ENCODE data around the gene BPIFA3.

The BPIFA3 gene

DNA sequence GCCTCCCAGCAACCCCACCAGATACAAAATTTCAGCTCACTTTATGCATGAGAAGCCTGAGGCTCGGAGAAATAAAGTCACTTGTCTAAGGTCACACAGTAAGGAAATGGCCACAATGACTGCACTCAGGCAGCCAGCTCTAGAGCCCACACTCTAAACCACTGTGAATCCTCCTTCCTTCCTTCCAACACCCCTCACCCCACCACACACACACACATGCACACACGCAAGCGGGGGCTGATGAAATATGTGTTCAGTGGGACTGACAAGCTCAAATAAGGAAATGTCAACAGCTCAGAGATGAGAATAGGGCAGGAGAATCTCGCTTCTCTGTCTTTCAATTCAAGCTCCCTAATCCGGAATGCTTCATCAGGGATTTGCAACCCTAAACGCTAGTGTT, 12.7 kb downstream of the BPIFA3 start:
- no peak for DNase-seq

DNA sequence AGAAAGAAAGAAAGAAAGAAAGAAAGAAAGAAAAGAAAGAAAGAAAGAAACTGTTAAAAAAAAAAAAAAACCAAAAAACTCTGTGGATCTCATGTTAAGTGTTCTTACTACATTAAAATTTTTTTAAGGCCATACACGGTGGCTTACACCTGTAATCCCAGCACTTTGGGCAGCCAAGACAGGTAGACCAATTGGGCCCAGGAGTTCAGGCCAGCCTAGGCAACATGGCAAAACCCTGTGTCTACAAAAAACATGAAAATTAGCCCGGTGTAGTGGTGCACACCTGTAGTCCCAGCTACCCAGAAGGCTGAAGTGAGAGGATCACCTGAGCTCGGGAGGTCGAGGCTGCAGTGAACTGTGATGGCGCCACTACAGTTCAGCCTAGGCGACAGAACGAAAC, 14.1 kb downstream of the BPIFA3 start:
- DNase-seq, result no peak

DNA sequence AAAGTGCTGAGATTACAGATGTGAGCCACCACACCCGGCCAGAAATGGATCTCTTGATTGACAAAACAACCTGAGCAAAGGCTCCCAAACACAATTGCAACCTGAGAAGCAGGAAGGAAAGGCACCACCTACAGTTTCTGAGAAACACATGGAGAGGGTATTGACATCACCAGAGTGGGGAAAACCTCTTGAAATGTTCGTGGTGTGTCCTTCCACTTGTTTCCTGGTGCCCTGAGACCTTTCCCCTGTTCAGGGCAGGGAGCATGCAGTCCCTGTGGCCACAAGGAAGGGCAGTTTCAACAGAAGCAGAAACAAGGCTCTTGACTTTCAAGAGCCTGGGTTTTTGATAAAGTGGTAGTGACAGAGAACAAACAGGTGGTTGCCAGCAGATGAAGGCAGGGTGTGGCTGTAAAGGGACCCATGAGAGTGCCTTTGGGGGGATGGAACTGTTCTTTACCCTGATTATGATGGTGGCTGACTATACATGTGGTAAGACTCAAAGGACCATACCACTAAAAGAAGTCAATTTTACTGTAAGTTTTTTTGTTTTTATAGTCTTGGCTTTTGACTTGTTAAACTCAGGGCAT, 15.4 kb downstream of the BPIFA3 start:
- DNase-seq, result no peak

DNA sequence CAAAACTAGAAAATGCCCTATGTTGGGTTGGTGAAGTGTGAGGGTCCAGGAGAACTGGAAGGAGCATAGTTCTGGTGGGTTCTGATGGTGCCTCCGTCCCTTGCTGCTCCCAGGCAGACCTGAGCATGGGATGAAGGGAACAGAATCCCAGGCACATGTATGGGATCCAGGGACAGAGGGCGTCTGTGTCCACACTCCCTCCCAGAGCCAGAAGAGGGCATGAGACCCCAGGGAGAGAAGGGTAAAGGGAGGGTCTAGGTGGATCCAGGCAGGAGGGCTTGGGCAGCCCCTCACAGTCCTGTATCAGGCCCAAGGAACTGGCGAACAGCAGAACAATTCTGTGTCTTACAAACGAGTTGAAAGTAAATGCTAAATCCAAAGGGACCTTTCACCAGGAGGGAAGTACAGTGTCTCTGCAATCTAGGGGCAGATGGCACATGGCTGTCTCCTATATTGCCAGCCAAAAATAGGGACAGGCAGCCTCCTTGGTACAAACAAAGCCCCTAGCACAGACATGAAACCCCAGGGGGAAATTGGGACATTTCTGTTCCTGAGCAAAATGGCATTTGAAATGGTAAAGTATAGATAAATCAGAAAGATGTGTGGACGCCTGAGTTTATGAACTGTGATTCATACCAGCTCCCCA, 16.1 kb downstream of the BPIFA3 start:
- DNase-seq, result no peak

DNA sequence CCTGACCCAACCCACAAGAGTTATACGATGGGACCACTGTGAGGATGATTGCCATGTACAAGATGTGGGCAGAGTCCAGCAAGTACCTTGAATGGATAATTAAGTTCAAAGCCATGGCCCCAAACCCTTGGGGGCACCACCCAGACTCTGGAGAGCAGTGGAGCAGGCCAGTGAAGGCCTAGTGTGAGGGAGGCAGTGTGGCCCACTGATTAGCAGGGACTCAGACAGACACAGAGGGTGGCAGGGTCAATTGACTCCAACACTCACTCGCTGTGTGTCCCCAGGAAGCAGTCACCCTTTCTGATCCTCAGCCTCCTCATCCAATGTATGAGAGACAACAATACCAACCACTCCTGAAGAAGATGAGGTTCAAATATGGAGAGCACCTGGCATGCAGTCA, 16.9 kb downstream of the BPIFA3 start:
- DNase-seq, result no peak

DNA sequence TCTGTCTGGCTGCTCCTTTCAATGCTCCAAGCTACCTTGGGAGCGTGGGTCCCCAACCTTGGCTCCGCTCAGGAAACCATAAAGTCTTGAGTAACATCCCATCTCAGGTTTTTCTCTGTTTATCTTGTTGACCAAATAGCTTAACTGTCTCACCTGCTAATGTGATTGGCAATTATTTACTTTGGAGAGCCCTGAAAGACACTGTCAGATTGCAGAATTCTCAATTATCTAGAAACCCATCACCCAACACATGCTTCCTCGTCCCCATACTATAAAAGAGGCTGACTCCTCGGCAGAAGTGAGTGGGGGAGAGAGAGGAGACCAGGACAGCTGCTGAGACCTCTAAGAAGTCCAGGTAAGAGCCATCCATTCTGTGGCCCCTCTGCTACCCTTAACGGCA, 18.5 kb downstream of the BPIFA3 start, which contains the start of gene BPIFA1:
Gene BPIFA1 (plus strand): TSS at position 301 of the 400 bp plus-strand sequence. CDS start 1,716 bp downstream, outside the sequence.
- DNase-seq, result no peak

DNA sequence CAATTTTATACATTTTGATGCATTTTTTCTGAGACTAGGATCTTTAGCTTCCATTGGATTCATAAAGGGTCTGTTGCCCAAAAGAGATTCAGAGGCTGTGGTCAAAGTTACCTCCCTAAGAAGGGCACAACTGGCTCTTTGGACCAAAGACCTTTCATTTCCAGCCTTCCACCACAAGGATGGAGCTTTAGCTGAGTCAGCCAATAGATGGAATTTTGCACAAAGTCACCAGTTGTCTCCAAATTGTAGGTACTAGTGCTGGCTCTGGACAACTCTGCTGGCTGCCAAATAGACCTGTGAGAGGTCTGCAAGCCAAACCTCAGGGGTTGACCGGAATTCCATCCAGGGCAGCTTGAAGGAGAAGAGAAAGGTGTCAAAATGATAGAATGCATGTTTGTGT, 19.2 kb downstream of the BPIFA3 start:
- no peak for DNase-seq

DNA sequence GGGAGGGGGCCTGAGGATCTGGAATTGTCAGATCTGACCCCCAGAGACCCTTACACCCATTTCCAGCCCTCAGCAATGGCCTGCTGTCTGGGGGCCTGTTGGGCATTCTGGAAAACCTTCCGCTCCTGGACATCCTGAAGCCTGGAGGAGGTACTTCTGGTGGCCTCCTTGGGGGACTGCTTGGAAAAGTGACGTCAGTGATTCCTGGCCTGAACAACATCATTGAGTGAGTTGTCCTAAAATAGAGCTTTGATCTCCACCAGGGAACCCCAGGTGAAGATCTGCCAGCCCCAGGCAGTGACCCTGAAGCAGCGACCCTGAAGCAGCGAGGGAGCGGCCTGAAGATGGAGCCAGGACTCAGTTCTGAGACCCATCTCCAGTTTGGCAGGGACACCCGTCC, 20.8 kb downstream of the BPIFA3 start:
- no peak for DNase-seq

DNA sequence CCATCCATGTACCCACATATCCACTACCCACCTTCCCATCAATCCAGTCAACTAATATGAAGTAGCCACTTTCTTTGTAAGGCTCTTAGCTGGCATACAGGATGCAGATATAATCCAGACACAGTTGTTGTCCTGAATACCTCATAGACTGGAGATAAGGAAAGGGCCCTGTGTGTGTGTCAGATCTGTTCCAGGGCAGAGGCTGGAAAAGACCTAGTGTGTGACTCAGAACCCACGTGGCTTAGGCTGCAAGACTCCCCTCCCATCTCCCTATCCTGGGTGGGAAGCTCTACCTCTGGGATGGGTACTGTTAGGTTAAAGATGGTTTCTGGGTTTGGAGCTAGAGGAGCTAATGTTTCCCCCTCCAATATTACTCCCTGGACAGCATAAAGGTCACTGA, 22.3 kb downstream of the BPIFA3 start:
- no peak for DNase-seq

DNA sequence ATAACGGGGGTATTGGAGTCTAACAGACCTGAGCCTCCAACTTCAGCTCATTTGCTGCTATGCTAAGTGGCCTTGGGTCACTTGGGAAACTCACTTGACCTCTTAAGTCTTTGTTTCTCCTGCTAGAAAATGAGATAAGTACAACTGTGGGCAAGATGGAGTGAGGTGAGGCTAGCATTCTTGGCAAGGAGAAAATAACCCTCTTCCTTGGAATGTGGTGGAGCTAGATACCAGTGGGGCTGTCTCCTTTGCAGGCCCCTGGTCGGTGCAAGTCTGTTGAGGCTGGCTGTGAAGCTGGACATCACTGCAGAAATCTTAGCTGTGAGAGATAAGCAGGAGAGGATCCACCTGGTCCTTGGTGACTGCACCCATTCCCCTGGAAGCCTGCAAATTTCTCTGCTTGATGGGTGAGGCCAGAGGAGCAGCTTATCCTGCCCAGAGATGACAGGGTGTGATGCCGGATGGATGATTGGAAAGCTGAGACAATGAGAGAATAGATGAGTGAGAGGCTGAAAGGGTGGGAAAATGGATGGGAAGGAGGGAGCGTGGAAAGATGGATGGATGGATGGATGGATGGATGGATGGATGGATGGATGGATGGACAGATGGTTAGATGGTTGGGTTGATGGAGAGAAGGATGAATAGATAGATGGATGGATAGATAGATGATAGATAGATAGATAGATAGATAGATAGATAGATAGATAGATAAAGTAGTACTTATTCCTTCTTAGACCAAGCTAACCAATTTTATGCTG, 23.0 kb downstream of the BPIFA3 start:
- no peak for DNase-seq

DNA sequence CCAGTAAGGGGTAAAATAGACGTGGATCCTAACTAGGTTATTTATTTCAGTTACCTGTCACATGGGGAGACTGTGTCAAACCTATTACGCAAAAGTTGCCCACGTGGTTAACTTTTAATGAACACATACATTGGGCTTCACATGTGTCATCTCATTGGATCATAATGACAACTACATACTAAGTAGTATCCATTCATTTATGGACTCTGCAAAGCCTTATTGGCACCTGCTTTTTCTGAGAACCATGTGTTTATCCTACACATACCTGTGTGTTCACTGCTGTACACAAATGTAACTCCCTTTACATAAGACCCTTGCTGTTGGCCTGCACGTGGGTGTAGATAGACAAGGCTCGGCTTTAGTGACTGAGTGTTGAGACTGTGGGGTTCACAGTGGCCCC, 23.8 kb downstream of the BPIFA3 start:
- DNase-seq, result no peak

DNA sequence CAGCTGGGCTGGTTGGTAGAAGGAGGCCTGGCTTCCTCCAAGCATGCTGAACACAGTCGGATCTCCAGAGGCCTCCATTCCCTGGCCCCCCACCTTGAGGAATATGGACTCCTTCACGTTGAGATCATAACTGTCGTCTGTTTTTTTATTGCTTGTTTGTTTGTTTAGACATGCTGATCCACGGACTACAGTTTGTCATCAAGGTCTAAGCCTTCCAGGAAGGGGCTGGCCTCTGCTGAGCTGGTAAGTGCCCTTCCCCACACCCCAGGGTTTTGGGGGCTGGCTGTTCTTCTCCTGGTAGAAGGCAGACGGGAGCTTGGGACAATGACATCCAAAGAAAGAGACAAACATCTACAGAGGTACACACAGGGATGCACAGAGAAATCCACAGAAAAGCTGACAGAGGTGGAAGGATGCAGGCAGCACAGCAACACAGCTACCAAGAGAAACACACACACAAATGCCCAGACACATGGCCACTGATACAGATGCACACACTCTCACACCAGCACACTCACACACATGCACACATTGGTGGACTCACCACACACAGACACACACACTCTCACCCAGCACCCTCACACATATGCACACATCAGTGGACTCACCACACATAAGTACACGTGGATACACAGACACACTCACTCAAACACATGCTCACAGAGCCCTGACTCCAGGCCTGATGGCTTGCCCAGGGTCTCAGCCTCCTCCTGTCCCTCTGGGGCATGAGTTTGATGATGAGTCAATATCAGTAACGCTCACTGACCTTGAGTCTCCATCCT, 25.4 kb downstream of the BPIFA3 start:
- DNase-seq, result no peak

DNA sequence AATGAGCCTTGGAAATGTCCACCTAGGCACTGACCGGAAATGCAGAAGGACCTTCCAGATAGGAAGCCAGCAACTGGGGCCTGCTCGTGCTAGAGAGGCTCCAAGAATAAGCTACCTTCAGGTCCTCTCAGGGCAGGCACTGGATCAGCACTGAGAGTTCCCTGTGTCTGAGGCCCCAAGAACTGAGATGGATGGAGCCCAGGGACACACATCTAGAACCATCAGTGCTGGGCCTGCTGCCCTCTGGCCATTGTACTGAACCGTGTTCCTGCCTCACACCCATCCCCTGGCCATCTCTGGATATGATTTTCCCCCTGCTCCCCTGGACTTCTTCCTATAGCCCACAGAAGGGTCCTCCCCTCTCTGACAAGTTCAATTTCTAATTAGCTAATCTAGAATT, 28.9 kb downstream of the BPIFA3 start:
- no peak for DNase-seq

DNA sequence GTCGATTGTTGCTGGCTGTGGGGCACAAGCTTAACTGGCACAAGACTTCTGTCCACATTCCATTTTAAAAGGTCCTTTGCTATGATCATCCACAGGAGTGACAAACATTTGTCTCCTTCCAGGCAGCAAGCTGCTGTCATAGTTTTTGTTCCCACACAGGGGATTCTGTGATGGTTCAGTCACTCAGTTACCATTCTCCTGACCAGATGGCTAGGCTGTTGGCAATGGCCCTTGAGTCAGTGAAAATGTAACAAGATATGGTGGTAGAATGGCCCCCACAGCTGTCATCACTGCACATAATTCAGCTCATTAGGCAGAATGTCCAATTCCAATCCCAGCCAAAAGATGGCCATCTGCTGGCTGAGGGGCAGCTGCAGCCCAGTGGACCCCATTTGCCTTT, 32.3 kb downstream of the BPIFA3 start:
- no peak for DNase-seq

DNA sequence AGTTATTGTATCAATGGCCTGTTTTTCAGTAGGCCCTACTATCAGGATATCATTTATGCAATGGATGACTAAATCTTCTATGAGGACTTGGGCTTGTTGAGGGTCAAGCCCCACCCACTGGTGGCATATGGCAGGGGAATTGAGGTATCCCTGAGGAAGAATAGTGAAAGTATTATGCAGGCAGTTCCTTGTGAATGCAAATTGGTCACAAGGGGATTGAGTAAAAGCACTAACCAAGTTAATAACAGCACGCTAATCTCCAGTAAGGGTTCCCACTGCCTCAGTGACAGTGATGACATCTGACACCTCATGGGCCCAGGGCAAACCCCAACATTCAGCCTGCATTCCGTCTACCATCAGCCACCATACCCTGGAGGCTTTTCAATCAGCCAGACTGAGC, 33.5 kb downstream of the BPIFA3 start:
- no peak for DNase-seq

DNA sequence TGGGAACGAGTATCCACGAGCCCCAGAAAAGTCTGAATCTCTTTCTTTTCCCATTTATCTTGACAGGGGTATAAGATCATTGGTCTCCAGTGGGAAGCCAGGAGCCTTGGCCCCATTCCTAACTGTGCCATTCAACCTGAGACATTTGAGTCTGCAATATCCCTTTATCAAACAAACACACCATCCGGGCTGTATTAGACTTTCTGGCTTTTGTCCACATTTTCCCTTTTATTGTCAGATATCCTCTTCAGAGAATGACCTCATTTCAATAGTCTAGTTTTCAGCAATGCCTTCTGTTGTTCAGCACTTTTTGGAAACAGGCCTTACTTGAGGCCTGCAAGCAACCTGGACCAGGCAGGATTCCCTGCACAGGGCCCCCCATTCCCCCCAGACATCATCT, 34.3 kb downstream of the BPIFA3 start:
- DNase-seq, result no peak

DNA sequence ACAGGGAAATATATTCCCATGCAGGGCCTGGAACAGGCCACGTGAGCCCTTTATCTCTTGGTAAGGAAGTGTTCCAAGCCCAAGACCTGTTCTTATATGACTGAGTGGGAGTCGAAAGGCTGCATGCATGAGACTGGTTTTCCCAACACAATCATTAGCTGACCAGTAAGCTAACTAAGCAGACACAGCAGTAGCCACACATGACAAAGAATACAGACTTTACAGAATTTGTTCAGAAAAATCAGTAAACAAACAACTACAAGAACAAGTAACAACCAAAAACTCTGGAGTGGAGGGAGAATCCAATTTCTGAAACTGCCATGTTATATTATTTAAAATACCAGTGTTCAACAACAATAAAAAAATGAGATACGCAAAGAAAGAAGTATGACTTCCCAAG, 35.3 kb downstream of the BPIFA3 start:
- no peak for DNase-seq

DNA sequence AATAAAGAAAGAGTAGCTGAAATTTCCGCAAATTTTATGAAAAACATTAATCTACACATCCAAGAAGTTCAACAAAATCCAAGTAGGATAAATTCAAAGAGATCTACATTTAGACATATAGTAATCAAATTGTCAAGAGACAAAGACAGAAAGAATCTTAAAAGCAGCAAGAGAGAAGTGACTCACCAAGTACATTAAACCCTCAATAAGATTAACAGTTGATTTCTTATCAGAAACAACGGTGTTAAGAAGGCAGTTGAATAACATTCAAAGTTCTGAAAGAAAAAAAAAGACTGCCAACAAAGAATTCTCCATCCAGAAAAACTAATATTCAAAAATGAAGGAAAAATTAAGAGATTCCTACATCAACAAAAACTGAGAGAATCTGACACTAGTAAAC, 37.9 kb downstream of the BPIFA3 start:
- DNase-seq, result no peak

DNA sequence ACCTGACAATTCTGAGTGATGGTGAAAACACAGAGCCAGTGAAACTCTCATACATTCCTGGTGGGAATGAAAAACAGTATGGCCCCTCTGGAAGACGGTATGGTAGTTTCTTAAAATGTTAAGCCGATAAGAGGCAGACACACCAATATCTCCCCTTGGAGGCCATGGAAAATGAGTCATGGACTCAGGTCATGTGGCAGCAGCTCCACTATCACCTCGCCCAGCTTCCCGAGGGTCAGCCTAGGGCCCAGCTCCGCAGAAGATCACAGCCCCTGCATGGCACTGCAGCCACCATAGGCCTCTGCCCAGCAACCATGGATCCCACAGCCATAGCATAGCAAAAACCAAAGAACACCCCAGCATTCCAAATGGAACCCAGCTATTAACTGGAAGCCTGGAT, 40.1 kb downstream of the BPIFA3 start:
- no peak for DNase-seq

DNA sequence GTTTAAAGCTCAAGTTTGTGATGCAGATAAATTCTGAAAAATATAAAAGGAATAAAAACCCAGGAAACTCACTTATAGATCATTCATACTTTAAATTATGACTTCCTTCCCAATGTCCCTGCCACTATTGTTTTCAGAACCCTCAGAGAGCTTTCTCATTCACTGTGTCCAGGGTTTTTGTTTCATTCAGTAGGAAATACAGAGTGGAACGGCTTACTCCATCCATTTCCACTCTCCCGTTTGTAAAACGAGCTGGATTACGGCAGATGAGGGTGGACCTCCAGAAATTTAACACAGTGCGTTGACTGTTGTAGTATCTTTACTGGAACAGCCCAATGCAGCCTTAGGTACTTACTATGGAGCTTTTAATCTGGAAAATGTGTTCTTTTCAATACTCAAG, 42.2 kb downstream of the BPIFA3 start:
- no peak for DNase-seq

DNA sequence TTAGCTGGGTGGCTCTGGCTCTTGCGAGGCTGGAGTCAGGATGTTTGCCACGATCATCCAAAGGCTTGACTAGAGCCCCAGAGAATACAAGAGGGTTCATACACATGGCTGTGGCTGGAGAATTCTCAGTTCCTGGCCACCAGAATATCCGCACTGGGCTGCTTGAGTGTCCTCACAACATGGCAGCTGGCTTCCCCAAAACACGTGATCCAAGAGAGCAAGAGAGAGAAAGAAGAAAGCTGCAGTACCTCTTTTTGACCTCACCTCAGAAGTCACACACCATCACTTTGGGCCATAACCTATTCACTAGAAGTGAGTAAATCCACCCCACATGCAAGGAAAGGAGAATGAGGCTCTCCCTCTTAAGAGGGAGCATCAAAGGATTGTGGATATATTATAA, 44.3 kb downstream of the BPIFA3 start:
- no peak for DNase-seq

DNA sequence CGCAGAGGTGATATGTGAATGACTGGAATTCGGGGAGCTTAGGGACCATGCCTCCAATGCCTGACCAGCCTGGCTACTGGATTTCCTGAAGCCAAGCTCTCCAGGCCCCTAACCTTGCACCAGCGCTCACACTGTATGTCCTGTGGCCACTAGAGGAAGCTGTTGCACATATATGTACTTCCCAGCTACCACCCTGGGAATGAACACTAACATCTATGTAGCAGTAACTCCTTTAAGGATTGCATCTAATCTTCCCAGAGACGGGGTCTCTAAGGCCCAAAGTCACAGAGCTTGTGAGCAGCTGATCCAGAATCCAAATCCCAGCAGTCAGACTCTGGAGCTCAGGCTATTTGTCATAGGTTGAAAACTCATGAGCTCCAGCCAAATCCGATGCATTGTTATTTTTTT, 45.5 kb downstream of the BPIFA3 start:
- DNase-seq, result no peak

DNA sequence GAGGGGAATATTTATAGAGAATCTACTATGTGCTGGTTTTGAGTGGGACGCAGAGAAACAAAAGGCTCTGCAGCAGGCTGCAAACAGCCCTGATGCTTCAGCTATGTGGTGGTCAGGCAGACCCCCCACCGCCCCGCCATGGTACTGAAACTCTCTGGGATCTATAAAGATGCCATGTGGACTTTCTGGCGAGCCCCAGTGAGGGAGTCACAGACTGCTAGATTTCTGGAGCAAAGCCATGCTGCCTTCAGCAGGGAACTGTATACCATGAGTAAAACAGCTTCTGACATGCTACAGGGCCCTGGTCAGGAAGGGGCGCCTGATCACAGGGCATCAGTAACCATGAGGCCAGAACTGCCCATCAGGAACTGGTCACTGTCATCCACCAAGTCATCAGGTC, 46.6 kb downstream of the BPIFA3 start:
- no peak for DNase-seq

DNA sequence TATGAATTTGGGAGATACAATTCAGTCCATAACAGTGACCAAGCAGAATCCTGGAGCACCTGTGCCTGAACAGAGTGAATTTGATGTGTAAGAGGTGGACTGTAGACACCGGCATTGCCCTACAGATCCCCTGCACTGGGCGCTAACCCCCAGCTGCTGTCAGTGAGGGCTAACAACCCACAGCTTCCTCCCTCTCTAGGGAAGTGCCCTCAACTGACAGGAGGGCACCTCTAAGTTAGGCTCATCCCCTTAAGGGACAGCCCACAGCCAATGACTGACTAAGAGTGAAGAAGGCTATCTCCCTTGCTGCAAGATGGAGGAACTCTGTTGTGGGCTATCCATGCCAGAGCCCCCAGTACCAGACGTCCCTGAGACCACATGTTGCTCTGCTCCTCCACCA, 50.5 kb downstream of the BPIFA3 start:
- no peak for DNase-seq

Data from activated effector memory CD4-positive, alpha-beta T cell treated with Interleukin-2 at 50 U/mL for 16 hours (primary cell).